AG09319 (cell line): Measurements from ENCODE around the gene FOXJ3.
A peak's percentile ranks its signal among the peaks of the same experiment; 100 is the strongest.

Experiments
- DNase-seq: peaks from one replicate; pipeline ENCODE4 v3.0.0-alpha.2; 2010; ENCODE audit warnings: low read depth; ENCODE audit errors: extremely low read depth
- TF ChIP-seq, protein P1 (sequence below): IDR thresholded peaks from 2 replicates; pipeline ENCODE4 v1.5.1; 2011; ENCODE audit warnings: low read depth, mild to moderate bottlenecking, inconsistent platforms, low read length, moderate library complexity

Gene FOXJ3

DNA sequence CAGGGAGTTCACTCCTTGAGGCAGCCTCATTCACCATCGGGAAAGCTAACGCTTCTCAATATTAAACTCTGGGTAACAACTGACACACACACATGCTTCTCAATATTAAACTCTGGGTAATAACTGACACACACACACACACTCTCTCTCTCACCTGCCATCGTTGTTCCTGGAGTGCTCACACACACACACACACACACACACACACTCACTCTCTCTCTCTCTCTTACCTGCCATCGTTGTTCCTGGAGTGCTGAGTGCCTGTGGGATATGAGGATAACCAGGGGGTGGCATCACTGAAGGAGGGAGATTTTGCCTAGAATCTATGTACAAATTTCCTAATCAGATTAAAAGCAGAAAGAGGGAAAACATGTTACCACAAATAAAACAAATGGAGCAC is 153.3 kb downstream of the FOXJ3 start:
- no peak for DNase-seq
- TF ChIP-seq, protein P1, sequence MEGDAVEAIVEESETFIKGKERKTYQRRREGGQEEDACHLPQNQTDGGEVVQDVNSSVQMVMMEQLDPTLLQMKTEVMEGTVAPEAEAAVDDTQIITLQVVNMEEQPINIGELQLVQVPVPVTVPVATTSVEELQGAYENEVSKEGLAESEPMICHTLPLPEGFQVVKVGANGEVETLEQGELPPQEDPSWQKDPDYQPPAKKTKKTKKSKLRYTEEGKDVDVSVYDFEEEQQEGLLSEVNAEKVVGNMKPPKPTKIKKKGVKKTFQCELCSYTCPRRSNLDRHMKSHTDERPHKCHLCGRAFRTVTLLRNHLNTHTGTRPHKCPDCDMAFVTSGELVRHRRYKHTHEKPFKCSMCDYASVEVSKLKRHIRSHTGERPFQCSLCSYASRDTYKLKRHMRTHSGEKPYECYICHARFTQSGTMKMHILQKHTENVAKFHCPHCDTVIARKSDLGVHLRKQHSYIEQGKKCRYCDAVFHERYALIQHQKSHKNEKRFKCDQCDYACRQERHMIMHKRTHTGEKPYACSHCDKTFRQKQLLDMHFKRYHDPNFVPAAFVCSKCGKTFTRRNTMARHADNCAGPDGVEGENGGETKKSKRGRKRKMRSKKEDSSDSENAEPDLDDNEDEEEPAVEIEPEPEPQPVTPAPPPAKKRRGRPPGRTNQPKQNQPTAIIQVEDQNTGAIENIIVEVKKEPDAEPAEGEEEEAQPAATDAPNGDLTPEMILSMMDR, result no peak

DNA sequence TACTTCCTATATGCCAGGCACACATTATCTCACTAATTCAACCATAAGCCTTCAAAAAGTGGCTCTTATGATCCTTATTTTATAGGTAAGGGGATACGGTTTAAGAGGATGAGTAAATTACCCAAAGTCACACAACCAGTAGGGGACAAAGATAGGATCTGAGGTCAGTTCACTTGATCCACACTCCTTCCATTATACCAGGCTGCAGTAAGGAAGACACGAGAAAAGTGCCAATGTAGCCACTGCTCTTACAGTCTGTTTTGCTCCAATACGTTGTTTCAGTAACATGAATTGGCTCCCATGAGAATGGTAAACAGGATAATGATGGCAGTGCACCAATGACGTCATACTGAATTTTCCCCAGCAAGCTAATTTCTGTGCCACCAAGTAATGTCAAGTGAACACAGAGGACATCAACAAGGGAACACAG is 155.1 kb downstream of the FOXJ3 start:
- TF ChIP-seq, protein P1, result no peak
- no peak for DNase-seq

DNA sequence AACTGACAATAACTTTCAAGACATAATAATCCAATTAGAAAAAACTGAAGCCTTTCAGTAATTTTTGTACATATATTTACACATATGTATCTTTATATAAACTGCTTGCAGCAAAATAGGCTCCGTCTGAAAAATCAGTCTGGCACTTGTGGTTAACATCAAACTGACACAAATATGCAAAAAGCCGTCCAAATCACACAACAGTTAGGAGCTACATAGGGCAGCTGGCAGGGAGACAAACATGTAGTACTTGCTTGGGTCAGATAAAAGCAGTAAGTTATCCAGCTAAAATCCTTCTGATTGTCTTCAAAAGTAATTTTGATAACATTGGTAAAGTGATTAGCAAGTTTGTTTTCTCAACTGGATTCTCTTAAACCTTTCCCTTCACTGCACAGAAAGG is 155.8 kb downstream of the FOXJ3 start:
- DNase-seq, result no peak
- TF ChIP-seq, protein P1, result no peak

DNA sequence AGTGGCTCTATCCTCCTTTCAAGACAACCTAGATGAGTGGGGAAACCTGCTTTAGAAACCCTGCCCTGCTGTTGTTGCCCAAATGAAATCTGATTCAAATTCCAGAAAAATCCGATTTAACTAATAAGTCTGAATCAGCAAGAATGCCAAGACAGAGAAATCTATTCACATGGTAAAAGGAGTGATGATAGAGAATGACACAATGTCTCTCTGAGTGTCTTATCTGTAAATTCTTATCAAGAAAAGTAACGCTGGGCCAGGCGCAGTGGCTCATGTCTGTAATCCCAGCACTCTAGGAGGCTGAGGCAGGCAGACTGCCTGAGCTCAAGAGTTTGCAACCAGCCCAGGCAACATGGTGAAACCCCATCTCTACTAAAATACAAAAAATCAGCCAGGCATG is 156.8 kb downstream of the FOXJ3 start:
- TF ChIP-seq, protein P1, result no peak
- DNase-seq, result no peak

DNA sequence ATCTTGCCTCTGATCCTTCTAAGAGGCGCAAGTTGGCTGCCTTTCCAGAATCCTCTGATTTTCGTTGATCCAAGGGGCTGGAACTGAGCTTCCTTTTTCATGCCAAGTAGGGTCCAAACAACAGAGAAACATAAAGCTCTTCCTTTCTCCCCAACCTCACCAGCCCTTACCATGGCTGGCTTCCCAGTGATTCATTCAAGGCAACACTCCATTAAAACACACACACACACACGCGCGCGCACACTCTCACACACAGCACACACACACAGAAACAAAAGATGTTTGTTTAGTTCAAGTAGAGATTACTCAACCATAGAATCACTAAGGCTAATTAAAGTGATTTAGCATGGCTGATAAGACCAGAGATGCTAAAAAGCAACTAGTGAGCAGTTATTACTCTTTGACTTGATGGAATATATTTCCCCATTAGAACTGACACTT is 157.5 kb downstream of the FOXJ3 start:
- peak; percentile 70 for DNase-seq
- TF ChIP-seq, protein P1, result no peak

DNA sequence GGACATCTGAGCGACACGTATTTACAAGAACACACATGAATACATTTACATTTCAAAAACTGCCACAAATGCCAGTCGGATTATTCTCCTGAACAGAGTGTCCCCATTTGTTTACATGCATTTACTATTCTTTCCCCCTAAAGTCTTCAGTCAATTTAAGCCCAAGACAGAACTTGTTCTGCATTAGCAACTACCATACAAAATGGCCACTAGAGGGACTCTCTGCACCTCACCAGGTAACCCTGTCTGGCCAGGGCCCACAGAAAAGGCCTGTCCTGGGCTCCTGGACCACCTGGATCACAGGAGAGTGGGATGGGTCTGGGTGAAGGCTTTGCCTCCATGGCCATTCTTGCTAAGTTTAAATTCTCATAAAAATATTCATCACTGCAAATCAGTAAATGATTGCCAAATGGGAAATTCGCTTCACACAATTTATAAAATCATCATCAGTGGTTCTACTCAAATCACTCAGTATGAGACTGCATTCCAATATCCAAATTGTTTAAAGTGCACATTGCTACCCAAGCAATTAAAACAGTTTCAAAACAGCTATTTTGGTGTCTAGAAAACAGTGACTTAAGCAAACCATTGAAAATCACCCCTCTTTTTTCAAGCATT is 158.0 kb downstream of the FOXJ3 start:
- no peak for DNase-seq
- TF ChIP-seq, protein P1, result peak; percentile 70

DNA sequence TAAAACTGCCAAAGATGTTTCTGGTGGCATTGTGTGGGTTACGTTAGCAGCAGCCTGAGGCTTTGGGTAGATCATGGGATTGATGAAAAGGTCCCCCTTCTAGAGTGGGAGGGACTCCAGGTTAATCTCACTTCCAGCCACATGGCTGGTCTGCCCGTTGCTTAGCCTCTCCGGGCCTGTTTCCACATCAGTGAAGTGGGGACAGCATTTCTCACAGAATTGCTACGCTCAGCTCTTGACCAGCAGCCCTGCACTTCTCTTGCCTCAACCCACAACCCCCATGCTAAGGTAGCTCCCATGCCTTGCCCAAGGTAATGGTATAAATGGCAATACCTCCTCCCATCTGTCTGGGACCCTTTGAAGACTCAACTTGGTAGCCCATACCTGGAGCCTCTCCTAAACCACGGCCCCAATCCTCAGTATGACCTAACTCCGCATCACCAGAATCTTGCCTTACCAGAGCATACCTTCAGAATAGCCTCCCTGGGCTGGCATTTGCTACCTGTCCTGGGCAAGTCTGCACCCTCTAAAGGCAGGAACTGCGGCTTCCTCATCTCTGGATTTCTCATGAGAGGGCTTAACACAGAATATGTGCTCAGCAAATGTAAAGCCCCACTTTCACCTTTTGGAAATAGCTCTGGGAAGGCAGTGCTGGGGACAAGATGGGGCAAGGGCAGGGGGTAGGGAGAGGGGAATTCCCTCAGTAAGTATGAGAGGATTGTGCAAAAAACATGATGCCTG is 159.6 kb downstream of the FOXJ3 start:
- no peak for DNase-seq
- TF ChIP-seq, protein P1, result no peak
